Measurements from ENCODE around the gene PSMG3.

Gene PSMG3

DNA sequence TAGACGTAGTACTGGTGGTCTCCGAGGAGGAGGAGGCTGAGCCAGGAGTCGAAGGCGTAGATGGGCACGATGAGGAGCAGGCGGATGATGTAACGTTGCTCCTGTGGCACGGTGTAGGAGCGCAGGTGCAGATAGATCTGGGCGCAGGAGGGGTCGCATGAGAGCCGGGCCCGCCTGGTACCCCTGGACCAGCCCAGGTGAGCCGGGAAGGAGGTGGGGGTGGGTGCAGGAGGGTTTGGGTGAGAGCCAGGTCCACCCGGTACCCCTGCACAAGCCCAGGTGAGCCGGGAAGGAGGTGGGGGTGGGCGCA, 19.0 kb downstream of the PSMG3 start:
- TF ChIP-seq, protein P1, sequence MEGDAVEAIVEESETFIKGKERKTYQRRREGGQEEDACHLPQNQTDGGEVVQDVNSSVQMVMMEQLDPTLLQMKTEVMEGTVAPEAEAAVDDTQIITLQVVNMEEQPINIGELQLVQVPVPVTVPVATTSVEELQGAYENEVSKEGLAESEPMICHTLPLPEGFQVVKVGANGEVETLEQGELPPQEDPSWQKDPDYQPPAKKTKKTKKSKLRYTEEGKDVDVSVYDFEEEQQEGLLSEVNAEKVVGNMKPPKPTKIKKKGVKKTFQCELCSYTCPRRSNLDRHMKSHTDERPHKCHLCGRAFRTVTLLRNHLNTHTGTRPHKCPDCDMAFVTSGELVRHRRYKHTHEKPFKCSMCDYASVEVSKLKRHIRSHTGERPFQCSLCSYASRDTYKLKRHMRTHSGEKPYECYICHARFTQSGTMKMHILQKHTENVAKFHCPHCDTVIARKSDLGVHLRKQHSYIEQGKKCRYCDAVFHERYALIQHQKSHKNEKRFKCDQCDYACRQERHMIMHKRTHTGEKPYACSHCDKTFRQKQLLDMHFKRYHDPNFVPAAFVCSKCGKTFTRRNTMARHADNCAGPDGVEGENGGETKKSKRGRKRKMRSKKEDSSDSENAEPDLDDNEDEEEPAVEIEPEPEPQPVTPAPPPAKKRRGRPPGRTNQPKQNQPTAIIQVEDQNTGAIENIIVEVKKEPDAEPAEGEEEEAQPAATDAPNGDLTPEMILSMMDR (IDR thresholded peaks at IDR 0.05; ENCODE audit: extremely low read depth, missing control alignments), result no peak
- no peak for DNase-seq (ENCODE audit: low spot score)

DNA sequence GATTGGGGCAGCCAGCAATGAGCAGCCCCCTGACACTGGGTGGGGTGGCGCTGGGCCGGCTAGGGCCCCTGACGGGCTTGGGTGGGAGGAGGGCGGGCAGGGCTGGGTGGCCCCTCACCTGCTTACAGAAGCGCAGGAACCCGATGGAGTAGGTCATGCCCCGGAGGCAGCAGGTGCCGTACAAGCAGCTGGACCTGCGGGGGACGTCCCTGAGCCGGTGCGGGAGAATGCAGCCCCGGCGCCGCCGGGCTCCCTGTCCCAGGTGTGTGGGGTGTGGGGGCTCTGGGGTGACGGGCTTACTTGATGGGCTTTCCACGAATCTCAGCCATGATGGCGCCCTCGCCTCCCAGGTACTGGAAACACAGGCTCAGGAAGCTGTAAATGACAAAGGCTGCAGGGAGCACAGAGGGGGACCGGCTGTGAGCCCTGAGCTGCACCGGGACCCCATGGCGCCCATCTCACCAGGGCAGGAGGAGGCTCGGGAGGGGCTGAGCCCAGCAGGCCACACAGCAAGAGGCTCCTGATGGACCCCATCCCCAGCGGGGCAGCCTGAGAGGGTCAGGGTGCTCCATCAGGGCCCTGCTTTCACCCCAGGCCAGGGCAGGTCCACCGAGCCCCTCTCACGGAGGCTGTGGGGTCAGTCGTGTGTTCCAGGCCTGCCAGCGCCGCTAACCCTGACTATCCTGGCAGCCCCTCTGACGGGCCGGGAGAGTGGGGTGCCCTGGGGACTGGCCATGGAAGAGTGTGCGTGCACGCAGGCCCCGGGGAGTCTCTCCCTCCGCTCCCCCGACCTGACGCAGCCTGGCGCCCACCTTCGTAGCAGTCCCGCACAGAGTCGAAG, 19.6 kb downstream of the PSMG3 start:
- DNase-seq (ENCODE audit: low spot score), result no peak
- TF ChIP-seq, protein P1 (IDR thresholded peaks at IDR 0.05; ENCODE audit: extremely low read depth, missing control alignments), result no peak

DNA sequence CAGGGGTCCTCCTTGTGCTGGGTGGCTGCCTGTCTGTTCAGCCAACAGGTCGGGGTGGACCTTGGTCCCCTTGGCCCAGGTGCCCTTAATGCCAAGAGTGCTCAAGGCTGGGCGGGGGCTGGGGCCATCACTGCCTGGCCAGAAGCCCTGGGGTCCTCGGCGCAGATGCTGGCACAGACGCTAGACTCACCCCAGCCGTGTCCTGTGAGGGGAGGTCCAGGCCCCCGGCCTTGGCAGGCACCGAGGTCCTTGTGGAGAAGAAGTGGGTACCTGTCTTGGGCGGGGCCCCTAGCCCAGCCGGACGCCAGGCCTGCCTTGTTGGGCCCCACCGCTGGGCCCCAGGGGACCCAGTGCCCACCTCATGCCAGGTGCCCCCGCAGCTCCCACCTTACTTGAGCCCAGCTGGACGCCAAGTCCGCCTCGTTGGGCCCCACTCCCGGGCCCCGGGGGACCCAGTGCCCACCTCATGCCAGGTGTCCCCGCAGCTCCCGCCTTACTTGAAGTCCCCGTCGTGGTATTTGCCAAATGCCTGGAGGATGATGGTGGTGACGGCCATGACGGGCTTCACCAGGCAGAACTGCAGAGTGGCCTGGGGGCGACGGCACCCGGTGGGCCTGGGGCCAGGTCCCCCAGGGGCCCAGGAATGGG, 20.4 kb downstream of the PSMG3 start:
- DNase-seq (ENCODE audit: low spot score), result no peak
- TF ChIP-seq, protein P1 (IDR thresholded peaks at IDR 0.05; ENCODE audit: extremely low read depth, missing control alignments), result no peak

DNA sequence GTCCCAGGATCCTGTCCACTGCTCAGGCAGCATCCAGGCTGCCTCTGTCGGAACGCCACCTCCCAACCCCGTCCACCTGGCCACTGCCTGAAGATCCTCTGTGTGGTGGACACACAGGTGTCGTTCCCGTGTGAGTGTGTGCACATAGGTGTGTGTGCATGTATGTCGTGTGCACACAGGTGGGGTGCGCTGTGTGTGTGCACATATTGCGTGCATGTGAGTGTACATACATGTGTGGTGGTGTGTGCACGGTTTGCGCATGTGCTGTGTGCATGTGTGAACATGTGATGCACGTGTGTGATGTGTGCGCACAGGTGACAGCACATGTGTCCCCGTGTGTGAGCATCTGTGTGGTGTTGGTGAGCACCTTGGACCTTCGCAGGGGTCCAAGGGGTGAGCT, 20.9 kb downstream of the PSMG3 start:
- TF ChIP-seq, protein P1 (IDR thresholded peaks at IDR 0.05; ENCODE audit: extremely low read depth, missing control alignments), result no peak
- no peak for DNase-seq (ENCODE audit: low spot score)

DNA sequence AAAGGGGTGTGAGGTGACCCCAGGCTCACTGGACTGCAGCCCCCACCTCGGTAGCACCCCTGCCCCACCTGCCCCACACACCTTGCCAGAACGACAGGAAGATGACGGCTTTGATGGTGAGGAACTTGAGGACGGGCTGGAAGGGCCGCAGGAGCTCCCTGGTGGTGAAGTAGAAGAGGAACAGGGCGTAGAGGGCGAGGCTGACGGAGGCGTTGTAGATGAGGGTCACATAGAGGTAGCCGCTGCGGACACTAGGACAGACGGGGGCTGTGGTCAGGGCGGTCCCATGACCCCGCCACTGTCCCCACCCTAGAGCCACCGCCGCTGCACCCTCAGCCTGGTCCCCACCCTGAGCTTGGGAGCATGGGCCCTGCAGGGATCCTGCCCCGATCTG, 21.4 kb downstream of the PSMG3 start:
- TF ChIP-seq, protein P1 (IDR thresholded peaks at IDR 0.05; ENCODE audit: extremely low read depth, missing control alignments), result no peak
- DNase-seq (ENCODE audit: low spot score), result no peak

DNA sequence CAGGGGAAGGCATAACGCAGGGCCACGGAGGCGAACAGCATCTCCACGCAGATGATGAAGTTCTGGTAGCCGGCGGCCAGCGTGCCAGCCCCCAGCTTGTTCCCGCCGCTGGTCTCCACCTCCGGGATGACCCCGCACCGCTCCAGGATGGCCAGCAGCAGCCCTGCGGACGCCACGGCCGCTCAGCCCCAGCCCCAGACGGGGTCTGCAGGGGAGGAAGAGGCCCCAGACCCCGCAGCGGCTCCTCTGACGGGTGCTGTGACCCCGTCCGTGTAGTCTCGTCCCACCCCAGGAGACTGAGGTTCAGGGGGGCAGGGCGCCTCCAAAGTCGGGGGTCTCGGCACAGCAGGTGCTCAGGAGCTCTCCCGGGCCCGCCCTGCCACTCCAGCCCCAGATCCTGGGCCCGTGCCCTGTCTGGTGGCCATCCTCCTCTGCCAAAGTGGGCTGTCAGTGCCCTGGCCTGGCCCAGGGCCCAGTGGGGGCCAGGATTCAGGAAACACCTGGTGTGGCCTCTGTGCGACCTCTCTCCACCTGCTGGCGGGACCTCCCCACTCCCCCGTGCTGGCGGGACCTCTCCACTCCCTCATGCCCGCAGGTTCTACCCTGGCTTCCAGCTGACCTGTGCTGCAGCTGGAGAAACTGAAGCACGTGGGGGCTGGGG, 21.9 kb downstream of the PSMG3 start:
- TF ChIP-seq, protein P1 (IDR thresholded peaks at IDR 0.05; ENCODE audit: extremely low read depth, missing control alignments), result no peak
- DNase-seq (ENCODE audit: low spot score), result no peak

Data from GM20000 (cell line).